PC-9 (cell line): Measurements from ENCODE around the gene TTC4.

Source experiments
- CTCF ChIP-seq: fragments of 200-600 bp; sonication (generic); conservative IDR thresholded peaks from 2 replicates; pipeline ENCODE4 v1.6.1; 2017; ENCODE audit warnings: mixed run types, antibody characterized with exemption, mild to moderate bottlenecking, moderate library complexity
- EZH2 ChIP-seq: fragments of 200-600 bp; sonication (generic); IDR thresholded peaks from 2 replicates; pipeline ENCODE4 v1.8.0; 2017; ENCODE audit warnings: antibody characterized with exemption, low read depth

- TF ChIP-seq CTCF, result no peak
- no peak for TF ChIP-seq EZH2
Observed at GRCh38 chr1:54681358-54681757, 34.3 kb upstream of the TTC4 start.
